GM12865 (cell line): ENCODE results near the gene CD180.

Source experiments
- DNase-seq: peaks from one replicate; pipeline ENCODE4 v3.0.0; 2010; ENCODE audit warnings: low read depth
- H3K4me3 ChIP-seq: 2 replicates; pipeline ENCODE4 v1.5.1; 2011; ENCODE audit warnings: mild to moderate bottlenecking, low read depth, low read length, control low read depth
- TF ChIP-seq, protein P1 (sequence below): IDR thresholded peaks from 2 replicates; pipeline ENCODE4 v1.5.1; 2011; ENCODE audit warnings: low read length, control low read depth, low read depth, inconsistent platforms; ENCODE audit not compliant: insufficient read depth; ENCODE audit errors: missing control alignments

The CD180 gene

DNA sequence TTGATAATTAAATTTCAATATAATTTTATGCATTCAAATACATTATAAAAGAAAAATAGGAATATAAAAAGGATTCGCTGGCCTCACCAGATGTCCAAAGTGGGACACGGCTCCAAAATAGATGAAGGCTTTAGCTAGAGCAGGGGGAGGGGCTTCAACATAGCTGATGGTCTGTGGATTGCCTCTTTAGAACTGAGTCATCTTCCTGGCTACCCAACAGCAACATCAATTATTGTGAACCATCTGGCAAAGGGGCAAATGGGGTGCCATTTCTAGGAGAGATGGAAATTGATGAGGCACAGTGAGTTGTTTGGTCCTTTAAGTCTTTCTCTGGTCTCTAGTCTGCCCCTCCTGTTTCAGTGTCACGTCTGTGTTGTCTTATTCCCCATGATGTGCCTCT lies 44.2 kb upstream of the CD180 start:
- TF ChIP-seq, protein P1, sequence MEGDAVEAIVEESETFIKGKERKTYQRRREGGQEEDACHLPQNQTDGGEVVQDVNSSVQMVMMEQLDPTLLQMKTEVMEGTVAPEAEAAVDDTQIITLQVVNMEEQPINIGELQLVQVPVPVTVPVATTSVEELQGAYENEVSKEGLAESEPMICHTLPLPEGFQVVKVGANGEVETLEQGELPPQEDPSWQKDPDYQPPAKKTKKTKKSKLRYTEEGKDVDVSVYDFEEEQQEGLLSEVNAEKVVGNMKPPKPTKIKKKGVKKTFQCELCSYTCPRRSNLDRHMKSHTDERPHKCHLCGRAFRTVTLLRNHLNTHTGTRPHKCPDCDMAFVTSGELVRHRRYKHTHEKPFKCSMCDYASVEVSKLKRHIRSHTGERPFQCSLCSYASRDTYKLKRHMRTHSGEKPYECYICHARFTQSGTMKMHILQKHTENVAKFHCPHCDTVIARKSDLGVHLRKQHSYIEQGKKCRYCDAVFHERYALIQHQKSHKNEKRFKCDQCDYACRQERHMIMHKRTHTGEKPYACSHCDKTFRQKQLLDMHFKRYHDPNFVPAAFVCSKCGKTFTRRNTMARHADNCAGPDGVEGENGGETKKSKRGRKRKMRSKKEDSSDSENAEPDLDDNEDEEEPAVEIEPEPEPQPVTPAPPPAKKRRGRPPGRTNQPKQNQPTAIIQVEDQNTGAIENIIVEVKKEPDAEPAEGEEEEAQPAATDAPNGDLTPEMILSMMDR = no peak
- H3K4me3 ChIP-seq = no peak overlapping the region
- no peak for DNase-seq

- TF ChIP-seq, protein P1 = no peak
- no peak for DNase-seq
These were observed 43.5 kb upstream of the CD180 start for GRCh38 chr5:67240065-67240464.

GRCh38 chr5:67238191-67238590 lies 41.6 kb upstream of the CD180 start:
- TF ChIP-seq, protein P1 = no peak
- DNase-seq = no peak
- H3K4me3 ChIP-seq = no peak overlapping the region

More at GRCh38 chr5:67240065-67240464, 43.5 kb upstream of the CD180 start:
- H3K4me3 ChIP-seq = no peak overlapping the region

- DNase-seq = no peak
- H3K4me3 ChIP-seq = no peak overlapping the region
- TF ChIP-seq, protein P1 = no peak
These were observed 39.0 kb upstream of the CD180 start for GRCh38 chr5:67235399-67236110.

- no peak for DNase-seq
- TF ChIP-seq, protein P1 = no peak
- H3K4me3 ChIP-seq = no peak overlapping the region
These were observed 38.1 kb upstream of the CD180 start for GRCh38 chr5:67234671-67235176.

- DNase-seq = no peak
- TF ChIP-seq, protein P1 = no peak
- no peak overlapping the region for H3K4me3 ChIP-seq
These were observed 36.5 kb upstream of the CD180 start for GRCh38 chr5:67233075-67233474.

- no peak for DNase-seq
- TF ChIP-seq, protein P1 = no peak
- H3K4me3 ChIP-seq = no peak overlapping the region
These were observed 26.6 kb upstream of the CD180 start for GRCh38 chr5:67223211-67223610.
